Superior temporal gyrus (tissue), 1 donor: Measurements from ENCODE around the gene RBAK.
"Not testable (repeated sequence)": the region's sequence is repeated elsewhere in the genome, so short reads cannot be mapped to it uniquely, and the experiment has no call there.

Source experiments
- DNase-seq: peaks from one replicate; pipeline ENCODE4 v3.0.0-alpha.2; 2016; ENCODE audit errors: extremely low spot score

The RBAK gene

GRCh38 chr7:5045558-5046396 lies at the start of gene RBAK:
Gene RBAK, plus strand, starts transcription at chr7:5045860. Its CDS starts 2,217 bp downstream, at chr7:5048077.
- DNase-seq, result peak; percentile 92

- DNase-seq, result no peak
Observed at GRCh38 chr7:4996696-4997222, 48.9 kb upstream of the RBAK start.

GRCh38 chr7:4998244-4998643 lies 47.4 kb upstream of the RBAK start:
- DNase-seq, result no peak

- DNase-seq, result no peak
Observed at GRCh38 chr7:4998910-4999309, 46.8 kb upstream of the RBAK start.

GRCh38 chr7:4999369-4999950 lies 46.2 kb upstream of the RBAK start:
- no peak for DNase-seq

- no peak for DNase-seq
Observed at GRCh38 chr7:5001003-5001402, 44.7 kb upstream of the RBAK start.

- DNase-seq, result no peak
Observed at GRCh38 chr7:5001911-5002310, 43.7 kb upstream of the RBAK start.

GRCh38 chr7:5005066-5005465 lies 40.6 kb upstream of the RBAK start:
- DNase-seq, result no peak

- DNase-seq, result no peak
Observed at GRCh38 chr7:5012985-5013384, 32.7 kb upstream of the RBAK start.

GRCh38 chr7:5015936-5016335 lies 29.7 kb upstream of the RBAK start:
- not testable (repeated sequence) for DNase-seq

GRCh38 chr7:5017626-5018025 lies 28.0 kb upstream of the RBAK start:
- DNase-seq, result not testable (repeated sequence)

- no peak for DNase-seq
Observed at GRCh38 chr7:5020098-5020497, 25.6 kb upstream of the RBAK start.

GRCh38 chr7:5020976-5021550 lies 24.6 kb upstream of the RBAK start:
- not testable (repeated sequence) for DNase-seq

GRCh38 chr7:5023626-5024025 lies 22.0 kb upstream of the RBAK start:
- not testable (repeated sequence) for DNase-seq

- DNase-seq, result not testable (repeated sequence)
Observed at GRCh38 chr7:5027796-5028410, 17.8 kb upstream of the RBAK start.

- not testable (repeated sequence) for DNase-seq
Observed at GRCh38 chr7:5033186-5033585, 12.5 kb upstream of the RBAK start.

GRCh38 chr7:5035276-5035675 lies 10.4 kb upstream of the RBAK start:
- DNase-seq, result no peak

GRCh38 chr7:5036446-5036845 lies 9.2 kb upstream of the RBAK start:
- DNase-seq, result no peak

GRCh38 chr7:5041047-5041446 lies 4.6 kb upstream of the RBAK start:
- no peak for DNase-seq

GRCh38 chr7:5043661-5044060 lies 2.0 kb upstream of the RBAK start:
- no peak for DNase-seq

- not testable (repeated sequence) for DNase-seq
Observed at GRCh38 chr7:5046397-5046732, 705 bp downstream of the RBAK start.

- not testable (repeated sequence) for DNase-seq
Observed at GRCh38 chr7:5047127-5047526, 1.5 kb downstream of the RBAK start.
